H9 (cell line): ENCODE results near the gene KSR1. TPM values are rescaled to one million over a fixed set of nuclear protein-coding genes. Genes with fewer than 3 reads are reported as not detected.

Experiments
- DNase-seq: peaks from one replicate; pipeline ENCODE4 v3.0.0-alpha.2; 2017
- H2AFZ ChIP-seq: one replicate; pipeline ENCODE4 v1.6.1; 2013; ENCODE audit warnings: mild to moderate bottlenecking, low read length, control low read depth, moderate library complexity
- H2AK5ac ChIP-seq: 2 replicates; pipeline ENCODE4 v1.6.1; 2013; ENCODE audit warnings: low read length, control low read depth, mixed read lengths; ENCODE audit not compliant: insufficient read length
- H2BK120ac ChIP-seq: one replicate; pipeline ENCODE4 v1.6.1; 2013; ENCODE audit warnings: low read depth, mild to moderate bottlenecking, low read length, control low read depth, inconsistent platforms; ENCODE audit not compliant: poor library complexity, severe bottlenecking
- H2BK12ac ChIP-seq: 2 replicates; pipeline ENCODE4 v1.6.1; 2013; ENCODE audit warnings: low read length, control low read depth, mixed read lengths, low read depth; ENCODE audit not compliant: insufficient read length
- H2BK15ac ChIP-seq: 2 replicates; pipeline ENCODE4 v1.6.1; 2013; ENCODE audit warnings: low read depth, low read length, control low read depth
- H2BK20ac ChIP-seq: one replicate; pipeline ENCODE4 v1.6.1; 2013; ENCODE audit warnings: low read depth, mild to moderate bottlenecking, low read length, control low read depth, inconsistent platforms; ENCODE audit not compliant: poor library complexity, severe bottlenecking
- H2BK5ac ChIP-seq: 2 replicates; pipeline ENCODE4 v1.6.1; 2013; ENCODE audit warnings: low read length, control low read depth, mixed read lengths; ENCODE audit not compliant: insufficient read length
- H3K14ac ChIP-seq: 2 replicates; pipeline ENCODE4 v1.6.1; 2013; ENCODE audit warnings: low read length, control low read depth; ENCODE audit not compliant: insufficient read depth
- H3K18ac ChIP-seq: 2 replicates; pipeline ENCODE4 v1.6.1; 2013; ENCODE audit warnings: low read depth, mild to moderate bottlenecking, mixed read lengths, low read length, control low read depth; ENCODE audit not compliant: insufficient read length
- H3K23ac ChIP-seq: 2 replicates; pipeline ENCODE4 v1.6.1; 2013; ENCODE audit warnings: low read length, control low read depth, mixed read lengths, low read depth; ENCODE audit not compliant: insufficient read length
- H3K23me2 ChIP-seq: 2 replicates; pipeline ENCODE4 v1.6.1; 2013; ENCODE audit warnings: low read depth, mild to moderate bottlenecking, mixed read lengths, low read length, control low read depth; ENCODE audit not compliant: insufficient read length, poor library complexity, severe bottlenecking
- H3K27ac ChIP-seq: 2 replicates; pipeline ENCODE4 v1.5.1; 2013; ENCODE audit warnings: low read length, control low read depth, mixed read lengths, low read depth; ENCODE audit not compliant: insufficient read length
- H3K27me3 ChIP-seq: 2 replicates; pipeline ENCODE4 v1.6.1; 2013; ENCODE audit warnings: low read length, control low read depth, inconsistent platforms; ENCODE audit not compliant: insufficient read depth
- H3K4ac ChIP-seq: 2 replicates; pipeline ENCODE4 v1.6.1; 2013; ENCODE audit warnings: low read depth, mild to moderate bottlenecking, control low read depth, inconsistent platforms, low read length, moderate library complexity
- H3K4me1 ChIP-seq: 2 replicates; pipeline ENCODE4 v1.6.1; 2013; ENCODE audit warnings: low read length, control low read depth, inconsistent platforms; ENCODE audit not compliant: insufficient read depth
- H3K4me2 ChIP-seq: 2 replicates; pipeline ENCODE4 v1.6.1; 2013; ENCODE audit warnings: low read length, control low read depth, mixed read lengths; ENCODE audit not compliant: insufficient read length, insufficient read depth
- H3K56ac ChIP-seq: 2 replicates; pipeline ENCODE4 v1.6.1; 2013; ENCODE audit warnings: low read depth, mild to moderate bottlenecking, mixed read lengths, low read length, control low read depth; ENCODE audit not compliant: insufficient read length
- H3K79me1 ChIP-seq: 2 replicates; pipeline ENCODE4 v1.6.1; 2013; ENCODE audit warnings: low read depth, mild to moderate bottlenecking, moderate library complexity, low read length, control low read depth, inconsistent platforms; ENCODE audit not compliant: insufficient read depth, poor library complexity, severe bottlenecking
- H3K79me2 ChIP-seq: 2 replicates; pipeline ENCODE4 v1.6.1; 2013; ENCODE audit warnings: low read length, control low read depth, inconsistent platforms; ENCODE audit not compliant: insufficient read depth
- H3K9ac ChIP-seq: 2 replicates; pipeline ENCODE4 v1.6.1; 2013; ENCODE audit warnings: low read length, control low read depth, mixed read lengths; ENCODE audit not compliant: insufficient read length; ENCODE audit errors: extremely low read depth
- H3K9me3 ChIP-seq: one replicate; pipeline ENCODE4 v1.6.1; 2013; ENCODE audit warnings: low read depth, low read length, inconsistent platforms; ENCODE audit not compliant: control insufficient read depth
- H3T11ph ChIP-seq: one replicate; pipeline ENCODE4 v1.6.1; 2013; ENCODE audit warnings: mild to moderate bottlenecking, low read length, control low read depth, inconsistent platforms
- H4K20me1 ChIP-seq: one replicate; pipeline ENCODE4 v1.6.1; 2013; ENCODE audit not compliant: control insufficient read depth, insufficient read length, insufficient read depth
- H4K5ac ChIP-seq: 2 replicates; pipeline ENCODE4 v1.6.1; 2013; ENCODE audit warnings: low read depth, mild to moderate bottlenecking, mixed read lengths, low read length, control low read depth; ENCODE audit not compliant: insufficient read length
- H4K8ac ChIP-seq: replicated peaks from 2 replicates; pipeline ENCODE4 v1.6.1; 2013; ENCODE audit warnings: low read length, control low read depth, mixed read lengths, low read depth; ENCODE audit not compliant: insufficient read length
- H4K91ac ChIP-seq: 2 replicates; pipeline ENCODE4 v1.6.1; 2013; ENCODE audit warnings: low read depth, mild to moderate bottlenecking, moderate library complexity, mixed read lengths, low read length, control low read depth; ENCODE audit not compliant: insufficient read length
- H3K27ac Mint-ChIP-seq, 3 experiments: 2 replicates in 2 of 3; 3 replicates in 1 of 3; pipeline ENCODE4 v1.8.0; 2020 to 2021; ENCODE audit warnings: mixed read lengths in 3 of 3, mild to moderate bottlenecking in 1 of 3, moderate library complexity in 1 of 3
- H3K27me3 Mint-ChIP-seq: 2 replicates; pipeline ENCODE4 v1.8.0; 2021; ENCODE audit warnings: low read depth, mild to moderate bottlenecking, moderate library complexity, mixed read lengths
- H3K36me3 Mint-ChIP-seq, 3 experiments: 2 replicates in 2 of 3; 3 replicates in 1 of 3; pipeline ENCODE4 v1.8.0; 2020 to 2021; ENCODE audit warnings: low read depth in 3 of 3, mixed read lengths in 3 of 3; ENCODE audit not compliant: insufficient read depth in 1 of 3
- H3K4me1 Mint-ChIP-seq, 2 experiments: 2 replicates each; pipeline ENCODE4 v1.8.0; 2020; ENCODE audit warnings: mixed read lengths in 2 of 2
- H3K4me3 Mint-ChIP-seq, 2 experiments: 2 replicates in 1 of 2; 3 replicates in 1 of 2; pipeline ENCODE4 v1.8.0; 2020 to 2021; ENCODE audit warnings: mild to moderate bottlenecking in 2 of 2, mixed read lengths in 2 of 2, moderate library complexity in 1 of 2
- H3K9me3 Mint-ChIP-seq, 2 experiments: 2 replicates in 1 of 2; 3 replicates in 1 of 2; pipeline ENCODE4 v1.8.0; 2020; ENCODE audit warnings: mild to moderate bottlenecking in 2 of 2, mixed read lengths in 2 of 2, moderate library complexity in 1 of 2
- CTCF ChIP-seq: fragments of 200-600 bp; sonication (generic); conservative IDR thresholded peaks from 3 replicates; pipeline ENCODE4 v1.8.0; 2021; ENCODE audit warnings: antibody characterized with exemption, mild to moderate bottlenecking
- WGBS: extraction: QIAGEN DNeasy Blood & Tissue Kit; methylation state at CpG from one replicate; pipeline ENCODE4 v1.1.7; 2013; ENCODE audit warnings: missing lambda C conversion rate, low lambda C conversion rate, mixed read lengths; ENCODE audit not compliant: insufficient read length; ENCODE audit errors: extremely low coverage; 5-methylcytosine and 5-hydroxymethylcytosine counted together
- total RNA-seq: library from RNA; stranded (reverse); gene quantifications from 2 replicates; pipeline ENCODE4 v1.2.1, GENCODE V29; 2021

KSR1 gene
- total RNA-seq, 1 experiment from 2014 or later = 44.9 TPM

- peaks cover 18 to 25% of the 10 kb centered on the region in 2 experiments for H3K4me1 Mint-ChIP-seq
- Histone ChIP-seq H3K14ac (no peak overlapping the region), H2BK12ac (no peak overlapping the region), H3K56ac (no peak overlapping the region), H3K18ac (no peak overlapping the region), H3K27ac (no peak overlapping the region), H2AK5ac (no peak overlapping the region), H3K4me2 (no peak overlapping the region), H4K5ac (no peak overlapping the region), H3K9ac (no peak overlapping the region), H4K20me1 (no peaks in the 10 kb centered on the region), H4K8ac (no peak overlapping the region), H3K79me2 (no peaks in the 10 kb centered on the region), H3K23me2 (no peaks in the 10 kb centered on the region), H3K27me3 (no peaks in the 10 kb centered on the region), H3K4ac (no peak overlapping the region), H3K4me1 (no peaks in the 10 kb centered on the region), H3K23ac (no peak overlapping the region), H3T11ph (no peak overlapping the region), H3K9me3 (no peaks in the 10 kb centered on the region), H2BK15ac (no peak overlapping the region), H3K79me1 (no peaks in the 10 kb centered on the region), H2AFZ (no peak overlapping the region), H4K91ac (no peak overlapping the region), H2BK120ac (no peak overlapping the region), H2BK20ac (no peak overlapping the region), H2BK5ac (no peak overlapping the region)
- WGBS = no CpG with 5 or more reads among the region's 12 CpGs
- peak overlapping the region in 1 of 3 experiments; percentile 90; a peak in 2 of 7 replicates for H3K27ac Mint-ChIP-seq
- H3K9me3 Mint-ChIP-seq = peaks cover 0 to 4% of the 10 kb centered on the region in 2 experiments; a peak in 3 of 5 replicates
- H3K27me3 Mint-ChIP-seq = no peaks in the 10 kb centered on the region
- H3K36me3 Mint-ChIP-seq = peaks cover 15 to 28% (median 19%) of the 10 kb centered on the region in 3 experiments
- TF ChIP-seq CTCF = no peak
- no peak overlapping the region for H3K4me3 Mint-ChIP-seq
- DNase-seq = peak; percentile 65
Observed at GRCh38 chr17:27551701-27552248, 95.5 kb downstream of the KSR1 start.
